ENCODE data around the gene CHST13. TPM values are rescaled to one million over a fixed set of nuclear protein-coding genes. Genes with fewer than 3 reads are reported as not detected.

The CHST13 gene
- total and polyA plus RNA-seq, 2 donors (not counting 3 experiments of a cell fraction or from before 2014, with no cell fraction given) = 0.04 TPM; not detected in 1

GRCh38 chr3:126497956-126498355, 26.0 kb upstream of the CHST13 start:
- Histone ChIP-seq H3K4me2 (ENCODE audit: insufficient read depth, low read length) (no peak overlapping the region), H3K4me3 (replicated peaks in 1 of 3; ENCODE audit: insufficient read depth in 1 of 3, low read depth in 1 of 3, low read length in 3 of 3) (no peak overlapping the region), H3K4me1 (ENCODE audit: control insufficient read depth, extremely low read depth, insufficient read depth, low read length) (no peaks in the 10 kb centered on the region), H3K9ac (replicated peaks; ENCODE audit: extremely low read depth, insufficient read depth, low read length) (no peak overlapping the region), H2AFZ (ENCODE audit: low read depth, low read length) (no peak overlapping the region), H3K9me3 (replicated peaks; ENCODE audit: control insufficient read depth, insufficient read depth, low read length) (no peaks in the 10 kb centered on the region), H3K27me3 (ENCODE audit: control insufficient read depth in 2 of 2, insufficient read depth in 2 of 2, low read length in 2 of 2) (no peaks in the 10 kb centered on the region), H4K20me1 (replicated peaks; ENCODE audit: control insufficient read depth, extremely low read depth, insufficient read depth, low read length) (no peaks in the 10 kb centered on the region), H3K27ac (ENCODE audit: insufficient read depth, low read depth, low read length) (no peak overlapping the region), H3K36me3 (ENCODE audit: control insufficient read depth in 2 of 2, extremely low read depth in 1 of 2, insufficient read depth in 2 of 2, low read length in 2 of 2) (no peaks in the 10 kb centered on the region), H3K9me1 (replicated peaks; ENCODE audit: control insufficient read depth, extremely low read depth, insufficient read depth, low read length) (no peaks in the 10 kb centered on the region), H3K79me2 (ENCODE audit: control insufficient read depth, insufficient read depth, low read length) (no peaks in the 10 kb centered on the region)
- TF ChIP-seq EZH2 (IDR thresholded peaks at IDR 0.05; ENCODE audit: borderline replicate concordance, low read depth, low read length, severe bottlenecking) = no peak
- no peak for TF ChIP-seq FOS (IDR thresholded peaks at IDR 0.05; ENCODE audit: borderline replicate concordance, insufficient read depth, low read length)
- no peak for TF ChIP-seq GATA2 (IDR thresholded peaks at IDR 0.05; ENCODE audit: insufficient read depth, insufficient read length, low read depth, low read length)
- TF ChIP-seq MAX (IDR thresholded peaks at IDR 0.05; ENCODE audit: insufficient read depth, insufficient read length) = no peak
- TF ChIP-seq POLR2A (IDR thresholded peaks at IDR 0.05; ENCODE audit: low read depth, low read length) = no peak
- no peak for TF ChIP-seq MYC (IDR thresholded peaks at IDR 0.05; ENCODE audit: low read depth, low read length)
- TF ChIP-seq JUN (IDR thresholded peaks at IDR 0.05; ENCODE audit: borderline replicate concordance, insufficient read depth, insufficient read length, low read depth) = no peak
- no peak for TF ChIP-seq CTCF (IDR thresholded peaks at IDR 0.05; ENCODE audit: extremely low read depth in 1 of 2, insufficient read depth in 1 of 2, low read depth in 1 of 2, low read length in 2 of 2)
- no peak for TF ChIP-seq POLR2AphosphoS5 (IDR thresholded peaks at IDR 0.05; ENCODE audit: insufficient read depth, low read depth, low read length)
- POLR2A ChIA-PET = no interaction called here
- intact Hi-C loops (cut with micrococcal nuclease) = no loop called here
- FAIRE-seq (no peak), DNase-seq (ENCODE audit: low read depth, low spot score) (no peak)
- dilution Hi-C loops (cut with MboI; ENCODE audit: extremely low pct_ligation_motif_present, low sequenced_read_pairs) = no loop called here
- no TSS peak for BruUV-seq (replicated peaks)
- CTCF ChIA-PET = no interaction called here

All from endothelial cell of umbilical vein (primary cell).